ENCODE measurements around the gene KCNA1.

- TF ChIP-seq POLR2A (IDR thresholded peaks at IDR 0.05; ENCODE audit: low read depth, low read length), result no peak
- no peak for TF ChIP-seq TAF1 (IDR thresholded peaks at IDR 0.05; ENCODE audit: borderline replicate concordance, low read depth, low read length)
Observed at GRCh38 chr12:4871514-4871913, 38.2 kb upstream of the KCNA1 start.
